Measurements from ENCODE around the gene AFP. TPM values are rescaled to one million over a fixed set of nuclear protein-coding genes. Genes with fewer than 3 reads are reported as not detected.

AFP gene
- total RNA-seq, 1 experiment from 2014 or later = 0.92 TPM

DNA sequence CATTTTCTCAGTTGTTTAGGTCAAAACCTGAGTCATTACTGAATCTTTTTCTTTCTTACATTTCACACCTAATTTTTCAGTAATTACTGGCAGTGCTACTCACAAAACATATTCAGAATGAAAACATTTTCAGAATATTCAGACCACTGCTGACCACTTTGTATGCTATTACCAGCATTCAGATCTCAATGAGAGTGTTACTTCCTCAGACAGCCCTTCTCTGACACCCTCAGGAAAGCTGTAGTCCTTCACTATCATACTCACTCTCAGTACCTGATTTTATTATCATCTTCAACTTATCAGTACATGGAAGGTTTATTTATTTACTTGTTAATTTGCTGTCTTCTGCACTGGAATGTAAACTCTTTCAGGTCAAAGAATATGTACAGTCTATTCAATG is 44.2 kb upstream of the AFP start:
- intact Hi-C loops (cut with micrococcal nuclease; ENCODE audit: unreplicated experiment) = no loop called here
- H3K9me3 ChIP-seq (ENCODE audit: insufficient read depth, low read depth) = no peaks in the 10 kb centered on the region
- no peak overlapping the region for H3K4me3 ChIP-seq
- no peak overlapping the region for H2AFZ ChIP-seq
- H3K4me1 ChIP-seq (replicated peaks; ENCODE audit: insufficient read depth) = no peaks in the 10 kb centered on the region
- TF ChIP-seq, protein P1, sequence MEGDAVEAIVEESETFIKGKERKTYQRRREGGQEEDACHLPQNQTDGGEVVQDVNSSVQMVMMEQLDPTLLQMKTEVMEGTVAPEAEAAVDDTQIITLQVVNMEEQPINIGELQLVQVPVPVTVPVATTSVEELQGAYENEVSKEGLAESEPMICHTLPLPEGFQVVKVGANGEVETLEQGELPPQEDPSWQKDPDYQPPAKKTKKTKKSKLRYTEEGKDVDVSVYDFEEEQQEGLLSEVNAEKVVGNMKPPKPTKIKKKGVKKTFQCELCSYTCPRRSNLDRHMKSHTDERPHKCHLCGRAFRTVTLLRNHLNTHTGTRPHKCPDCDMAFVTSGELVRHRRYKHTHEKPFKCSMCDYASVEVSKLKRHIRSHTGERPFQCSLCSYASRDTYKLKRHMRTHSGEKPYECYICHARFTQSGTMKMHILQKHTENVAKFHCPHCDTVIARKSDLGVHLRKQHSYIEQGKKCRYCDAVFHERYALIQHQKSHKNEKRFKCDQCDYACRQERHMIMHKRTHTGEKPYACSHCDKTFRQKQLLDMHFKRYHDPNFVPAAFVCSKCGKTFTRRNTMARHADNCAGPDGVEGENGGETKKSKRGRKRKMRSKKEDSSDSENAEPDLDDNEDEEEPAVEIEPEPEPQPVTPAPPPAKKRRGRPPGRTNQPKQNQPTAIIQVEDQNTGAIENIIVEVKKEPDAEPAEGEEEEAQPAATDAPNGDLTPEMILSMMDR (conservative IDR thresholded peaks at IDR 0.05) = no peak
- no peak for TF ChIP-seq EZH2 (IDR thresholded peaks at IDR 0.05; ENCODE audit: low read depth)
- DNase-seq = no peak
- no peaks in the 10 kb centered on the region for H3F3A ChIP-seq (ENCODE audit: insufficient read depth, low read depth)
- no peak overlapping the region for H3K27ac ChIP-seq
- CTCF ChIA-PET = no interaction called here
- no peaks in the 10 kb centered on the region for H4K20me1 ChIP-seq (ENCODE audit: insufficient read depth)
- no peak overlapping the region for H3K4me2 ChIP-seq
- no peaks in the 10 kb centered on the region for H3K27me3 ChIP-seq (ENCODE audit: insufficient read depth, low read depth)
- no peaks in the 10 kb centered on the region for H3K36me3 ChIP-seq (ENCODE audit: low read depth)
- POLR2A ChIA-PET (ENCODE audit: unreplicated experiment) = no interaction called here
- no peaks in the 10 kb centered on the region for H3K9me2 ChIP-seq (ENCODE audit: insufficient read depth)
- BruUV-seq (replicated peaks) = no TSS peak
- H3K79me2 ChIP-seq (ENCODE audit: low read depth) = no peaks in the 10 kb centered on the region

DNA sequence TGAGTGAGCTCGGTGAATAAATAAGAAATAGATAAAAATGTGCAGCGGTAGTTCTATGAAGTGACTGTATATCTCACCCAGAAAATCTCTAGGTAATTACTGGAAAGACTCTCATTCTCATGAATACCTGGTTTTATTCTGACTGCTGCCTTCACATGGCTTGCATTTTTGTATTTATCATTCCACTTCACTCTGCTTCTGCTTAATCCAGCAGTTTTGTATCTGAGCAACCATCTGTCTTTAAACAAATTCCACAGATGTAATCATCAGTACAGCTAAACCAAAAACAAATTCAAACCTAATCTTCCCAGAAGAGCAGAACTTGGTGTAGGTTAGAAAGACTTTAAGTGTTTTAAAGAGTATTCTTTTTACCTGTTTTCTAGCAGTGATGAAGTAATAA is 43.1 kb upstream of the AFP start:
- intact Hi-C loops (cut with micrococcal nuclease; ENCODE audit: unreplicated experiment) = no loop called here
- Histone ChIP-seq H4K20me1 (ENCODE audit: insufficient read depth) (no peaks in the 10 kb centered on the region), H3K9me2 (ENCODE audit: insufficient read depth) (no peaks in the 10 kb centered on the region), H3K4me3 (no peak overlapping the region), H3K4me1 (replicated peaks; ENCODE audit: insufficient read depth) (no peaks in the 10 kb centered on the region), H3K27me3 (ENCODE audit: insufficient read depth, low read depth) (no peaks in the 10 kb centered on the region), H3F3A (ENCODE audit: insufficient read depth, low read depth) (no peaks in the 10 kb centered on the region), H3K79me2 (ENCODE audit: low read depth) (no peaks in the 10 kb centered on the region), H2AFZ (no peak overlapping the region), H3K4me2 (no peak overlapping the region), H3K36me3 (ENCODE audit: low read depth) (no peaks in the 10 kb centered on the region), H3K9me3 (ENCODE audit: insufficient read depth, low read depth) (no peaks in the 10 kb centered on the region), H3K27ac (no peak overlapping the region)
- no peak for DNase-seq
- BruUV-seq (replicated peaks) = no TSS peak
- POLR2A ChIA-PET (ENCODE audit: unreplicated experiment) = no interaction called here
- TF ChIP-seq EZH2 (IDR thresholded peaks at IDR 0.05; ENCODE audit: low read depth) = no peak
- TF ChIP-seq, protein P1 (conservative IDR thresholded peaks at IDR 0.05) = no peak
- CTCF ChIA-PET = no interaction called here

DNA sequence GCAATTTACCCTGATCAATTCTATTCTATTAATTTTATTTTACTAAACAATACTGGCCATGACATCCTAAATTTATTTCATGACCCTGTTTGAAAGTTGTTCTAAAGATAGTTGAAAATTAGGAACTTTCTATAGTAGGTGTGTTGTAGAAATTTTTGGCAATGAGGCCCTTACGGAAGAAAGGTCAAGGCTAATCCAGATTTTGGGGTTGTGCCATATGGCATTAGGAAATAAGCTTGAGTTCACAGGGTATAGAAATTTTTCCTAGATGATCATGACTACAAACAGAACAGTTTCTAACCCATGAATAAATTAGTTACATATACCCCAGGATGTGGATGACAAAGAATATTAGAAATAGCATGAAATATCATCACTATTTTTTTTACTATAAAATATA is 39.7 kb upstream of the AFP start:
- ChIA-PET CTCF (no interaction called here), POLR2A (ENCODE audit: unreplicated experiment) (no interaction called here)
- H3K9me3 ChIP-seq (ENCODE audit: insufficient read depth, low read depth) = no peaks in the 10 kb centered on the region
- no peaks in the 10 kb centered on the region for H3K36me3 ChIP-seq (ENCODE audit: low read depth)
- no peak overlapping the region for H3K27ac ChIP-seq
- BruUV-seq (replicated peaks) = no TSS peak
- no peaks in the 10 kb centered on the region for H3K79me2 ChIP-seq (ENCODE audit: low read depth)
- intact Hi-C loops (cut with micrococcal nuclease; ENCODE audit: unreplicated experiment) = no loop called here
- H4K20me1 ChIP-seq (ENCODE audit: insufficient read depth) = no peaks in the 10 kb centered on the region
- H3F3A ChIP-seq (ENCODE audit: insufficient read depth, low read depth) = no peaks in the 10 kb centered on the region
- H3K4me1 ChIP-seq (replicated peaks; ENCODE audit: insufficient read depth) = no peaks in the 10 kb centered on the region
- no peak overlapping the region for H2AFZ ChIP-seq
- no peaks in the 10 kb centered on the region for H3K27me3 ChIP-seq (ENCODE audit: insufficient read depth, low read depth)
- TF ChIP-seq EZH2 (IDR thresholded peaks at IDR 0.05; ENCODE audit: low read depth) = no peak
- TF ChIP-seq, protein P1 (conservative IDR thresholded peaks at IDR 0.05) = no peak
- H3K9me2 ChIP-seq (ENCODE audit: insufficient read depth) = no peaks in the 10 kb centered on the region
- DNase-seq = no peak
- no peak overlapping the region for H3K4me3 ChIP-seq
- H3K4me2 ChIP-seq = no peak overlapping the region

All from PC-9 (cell line).